ENCODE data around the gene EYA2. TPM values are rescaled to one million over a fixed set of nuclear protein-coding genes. Genes with fewer than 3 reads are reported as not detected.

The EYA2 gene
- total and polyA plus RNA-seq, 8 donors = 0.51 to 3.2 (median 1.4) TPM

- ATAC-seq (no peak), FAIRE-seq (no peak), DNase-seq (no peak)
- Histone ChIP-seq H3K36me3 (no peaks in the 10 kb centered on the region), H3K4me3 (no peak overlapping the region), H3K27ac (no peak overlapping the region), H3K27me3 (no peaks in the 10 kb centered on the region), H3K4me1 (no peaks in the 10 kb centered on the region), H3K9me3 (no peaks in the 10 kb centered on the region)
- WGBS, 2 donors = 51 to 70% methylated on average over 6 of the region's 6 CpGs
- intact Hi-C loops (cut with DNase I) = no loop called here
- TF ChIP-seq CTCF (IDR thresholded peaks at IDR 0.05) = no peak
These were observed 37.4 kb upstream of the EYA2 start for GRCh38 chr20:46857061-46857831.

- ATAC-seq = no peak
- FAIRE-seq = no peak
- Histone ChIP-seq H3K27ac (no peak overlapping the region), H3K36me3 (no peaks in the 10 kb centered on the region), H3K9me3 (no peaks in the 10 kb centered on the region), H3K4me1 (no peaks in the 10 kb centered on the region), H3K4me3 (no peak overlapping the region), H3K27me3 (peaks cover 0 to 5% (median 0%) of the 10 kb centered on the region in 4 donors)
- intact Hi-C loops (cut with DNase I) = no loop called here
- WGBS, 2 donors = 81 to 84% methylated on average over 4 of the region's 4 CpGs
- no peak for DNase-seq
- no peak for TF ChIP-seq CTCF (IDR thresholded peaks at IDR 0.05)
These were observed 28.8 kb upstream of the EYA2 start for GRCh38 chr20:46865824-46866223.

- H3K36me3 ChIP-seq = no peaks in the 10 kb centered on the region
- DNase-seq = no peak
- FAIRE-seq = no peak
- ATAC-seq = no peak
- intact Hi-C loops (cut with DNase I) = no loop called here
- no peak overlapping the region for H3K27ac ChIP-seq
- peaks cover 0 to 5% (median 0%) of the 10 kb centered on the region in 4 donors for H3K27me3 ChIP-seq
- 42 to 47% methylated on average over 1 of the region's 1 CpG for WGBS, 2 donors
- no peaks in the 10 kb centered on the region for H3K9me3 ChIP-seq
- no peak overlapping the region for H3K4me3 ChIP-seq
- no peak for TF ChIP-seq CTCF (IDR thresholded peaks at IDR 0.05)
- no peaks in the 10 kb centered on the region for H3K4me1 ChIP-seq
These were observed 24.6 kb upstream of the EYA2 start for GRCh38 chr20:46870041-46870440.

GRCh38 chr20:46872328-46873211 is 22.1 kb upstream of the EYA2 start:
- FAIRE-seq (no peak), DNase-seq (no peak), ATAC-seq (no peak)
- H3K9me3 ChIP-seq = no peaks in the 10 kb centered on the region
- TF ChIP-seq CTCF (IDR thresholded peaks at IDR 0.05) = no peak
- peaks cover 0 to 5% (median 0%) of the 10 kb centered on the region in 4 donors for H3K27me3 ChIP-seq
- WGBS, 2 donors = 54 to 60% methylated on average over 13 of the region's 13 CpGs
- H3K36me3 ChIP-seq = no peaks in the 10 kb centered on the region
- H3K4me3 ChIP-seq = no peak overlapping the region
- intact Hi-C loops (cut with DNase I) = no loop called here
- no peak overlapping the region for H3K27ac ChIP-seq
- H3K4me1 ChIP-seq = no peaks in the 10 kb centered on the region

Measured in pancreas (tissue), 10 donors.